DND-41 (cell line): Measurements from ENCODE around the gene SNRNP70.

Experiments used
- ATAC-seq: fragments of 200-7000 bp; cut with Tn5 transposase; 3 replicates; pipeline ENCODE4 v1.9.1; 2021; ENCODE audit warnings: low read depth; ENCODE audit not compliant: insufficient read depth
- DNase-seq: peaks from one replicate; pipeline ENCODE4 v3.0.0-alpha.2; 2020
- H2AFZ ChIP-seq: 2 replicates; pipeline ENCODE4 v1.6.0; 2012; ENCODE audit warnings: low read depth, low read length
- H3K27ac ChIP-seq: 2 replicates; pipeline ENCODE4 v1.5.1; 2012; ENCODE audit warnings: low read length, inconsistent platforms
- H3K27me3 ChIP-seq: fragments of 200-600 bp; sonication (generic); 2 replicates; pipeline ENCODE4 v1.6.0; 2012; ENCODE audit warnings: low read length, mild to moderate bottlenecking, inconsistent platforms; ENCODE audit not compliant: insufficient read depth, poor library complexity
- H3K36me3 ChIP-seq: 2 replicates; pipeline ENCODE4 v1.5.1; 2012; ENCODE audit warnings: low read length, inconsistent platforms; ENCODE audit not compliant: insufficient read depth
- H3K4me1 ChIP-seq: 2 replicates; pipeline ENCODE4 v1.5.1; 2012; ENCODE audit warnings: mild to moderate bottlenecking, low read length; ENCODE audit not compliant: insufficient read depth
- H3K4me2 ChIP-seq: 2 replicates; pipeline ENCODE4 v1.6.0; 2012; ENCODE audit warnings: mild to moderate bottlenecking, moderate library complexity, low read length, inconsistent platforms; ENCODE audit not compliant: insufficient read depth
- H3K4me3 ChIP-seq, 2 experiments: fragments of 200-600 bp in 1 of 2; shearing (Covaris generic) in 1 of 2; 2 replicates each; pipeline ENCODE4 v1.5.1; 2012 to 2016; ENCODE audit warnings: inconsistent platforms in 2 of 2, low read length in 2 of 2, mild to moderate bottlenecking in 2 of 2, low read depth in 1 of 2, moderate library complexity in 1 of 2
- H3K79me2 ChIP-seq: 2 replicates; pipeline ENCODE4 v1.6.0; 2012; ENCODE audit warnings: low read length, inconsistent platforms; ENCODE audit not compliant: insufficient read depth
- H3K9ac ChIP-seq: 2 replicates; pipeline ENCODE4 v1.6.0; 2012; ENCODE audit warnings: low read depth, mild to moderate bottlenecking, inconsistent platforms, low read length, moderate library complexity
- H3K9me3 ChIP-seq: 2 replicates; pipeline ENCODE4 v1.5.1; 2012; ENCODE audit warnings: low read length, moderate library complexity, mild to moderate bottlenecking, inconsistent platforms; ENCODE audit not compliant: insufficient read depth, severe bottlenecking
- H4K20me1 ChIP-seq: 2 replicates; pipeline ENCODE4 v1.6.0; 2012; ENCODE audit warnings: low read length; ENCODE audit not compliant: insufficient read depth
- CTCF ChIP-seq: IDR thresholded peaks from 2 replicates; pipeline ENCODE4 v1.5.1; 2012; ENCODE audit warnings: borderline replicate concordance, low read length, moderate library complexity, mild to moderate bottlenecking; ENCODE audit not compliant: poor library complexity, severe bottlenecking; ENCODE audit errors: extremely low read depth
- EZH2 ChIP-seq: IDR thresholded peaks from 3 replicates; pipeline ENCODE4 v1.6.1; 2012; ENCODE audit warnings: borderline replicate concordance, low read depth, mild to moderate bottlenecking, moderate library complexity, low read length, inconsistent platforms; ENCODE audit not compliant: severe bottlenecking

The SNRNP70 gene

GRCh38 chr19:49132974-49133609 lies 47.8 kb downstream of the SNRNP70 start:
- Histone ChIP-seq H3K36me3 (peaks cover 49% of the 10 kb centered on the region), H3K4me1 (peaks cover 16% of the 10 kb centered on the region)
- ATAC-seq: no peak

GRCh38 chr19:49133621-49134454 lies 48.6 kb downstream of the SNRNP70 start:
- no peak overlapping the region for H3K4me2 ChIP-seq
- H3K36me3 ChIP-seq: peaks cover 49% of the 10 kb centered on the region
- H3K9ac ChIP-seq: no peak overlapping the region
- no peak overlapping the region for H2AFZ ChIP-seq
- H3K9me3 ChIP-seq: no peaks in the 10 kb centered on the region
- no peak for TF ChIP-seq CTCF
- no peak for TF ChIP-seq EZH2
- no peaks in the 10 kb centered on the region for H3K27me3 ChIP-seq
- H3K27ac ChIP-seq: no peak overlapping the region
- DNase-seq (peak; percentile 20), ATAC-seq (peak; percentile 35; the same call in 1 of the 3 replicates)
- H3K79me2 ChIP-seq: peaks cover 6% of the 10 kb centered on the region
- no peak overlapping the region for H3K4me3 ChIP-seq
- H4K20me1 ChIP-seq: peaks cover 3% of the 10 kb centered on the region; the same call in 1 of the 2 replicates
- peaks cover 9% of the 10 kb centered on the region for H3K4me1 ChIP-seq

More at GRCh38 chr19:49132974-49133609, 47.8 kb downstream of the SNRNP70 start:
- no peak for DNase-seq
- Histone ChIP-seq H3K79me2 (peaks cover 10% of the 10 kb centered on the region), H2AFZ (no peak overlapping the region), H3K4me2 (no peak overlapping the region), H3K27ac (no peak overlapping the region), H4K20me1 (peaks cover 3% of the 10 kb centered on the region; the same call in 1 of the 2 replicates), H3K9me3 (no peaks in the 10 kb centered on the region), H3K9ac (no peak overlapping the region), H3K27me3 (no peaks in the 10 kb centered on the region), H3K4me3 (no peak overlapping the region)
- TF ChIP-seq CTCF: no peak
- no peak for TF ChIP-seq EZH2

- no peak for DNase-seq
- H3K36me3 ChIP-seq: peaks cover 39% of the 10 kb centered on the region
- peaks cover 3% of the 10 kb centered on the region; the same call in 1 of the 2 replicates for H4K20me1 ChIP-seq
- TF ChIP-seq CTCF (no peak), EZH2 (no peak)
- H3K9ac ChIP-seq: no peak overlapping the region
- ATAC-seq: no peak
- H3K4me2 ChIP-seq: no peak overlapping the region
- H2AFZ ChIP-seq: no peak overlapping the region
- no peaks in the 10 kb centered on the region for H3K9me3 ChIP-seq
- no peak overlapping the region for H3K27ac ChIP-seq
- H3K4me1 ChIP-seq: no peaks in the 10 kb centered on the region
- H3K4me3 ChIP-seq: no peak overlapping the region
- no peaks in the 10 kb centered on the region for H3K79me2 ChIP-seq
- H3K27me3 ChIP-seq: no peaks in the 10 kb centered on the region
Measured at GRCh38 chr19:49135686-49136085, 50.4 kb downstream of the SNRNP70 start.
